HG02943 (cell line): ENCODE data around the gene ZMYND8.

ENCODE experiments used
- ATAC-seq: cut with Tn5 transposase; IDR thresholded peaks from one replicate; pipeline ENCODE4 v1.9.1; 2021; ENCODE audit warnings: mild to moderate bottlenecking, low read depth, moderate library complexity; ENCODE audit not compliant: unreplicated experiment

Gene ZMYND8

GRCh38 chr20:47235853-47236638, 120.5 kb downstream of the ZMYND8 start:
- no peak for ATAC-seq

GRCh38 chr20:47235111-47235510, 121.4 kb downstream of the ZMYND8 start:
- no peak for ATAC-seq

GRCh38 chr20:47233333-47234188, 122.9 kb downstream of the ZMYND8 start:
- ATAC-seq, result no peak

GRCh38 chr20:47232518-47232917, 124.0 kb downstream of the ZMYND8 start:
- ATAC-seq, result no peak

- ATAC-seq, result no peak
These were observed 125.0 kb downstream of the ZMYND8 start for GRCh38 chr20:47231382-47232039.

GRCh38 chr20:47230811-47231256, 125.7 kb downstream of the ZMYND8 start:
- ATAC-seq, result no peak

- ATAC-seq, result no peak
These were observed 127.8 kb downstream of the ZMYND8 start for GRCh38 chr20:47228654-47229053.

- ATAC-seq, result no peak
These were observed 128.9 kb downstream of the ZMYND8 start for GRCh38 chr20:47227576-47227975.

GRCh38 chr20:47227119-47227518, 129.4 kb downstream of the ZMYND8 start:
- ATAC-seq, result no peak

GRCh38 chr20:47225458-47225857, 131.0 kb downstream of the ZMYND8 start:
- no peak for ATAC-seq

- ATAC-seq, result no peak
These were observed 131.6 kb downstream of the ZMYND8 start for GRCh38 chr20:47224857-47225256.

- no peak for ATAC-seq
These were observed 132.2 kb downstream of the ZMYND8 start for GRCh38 chr20:47224300-47224791.

GRCh38 chr20:47223896-47224295, 132.6 kb downstream of the ZMYND8 start:
- no peak for ATAC-seq

GRCh38 chr20:47222468-47223119, 133.9 kb downstream of the ZMYND8 start:
- ATAC-seq, result no peak

- ATAC-seq, result no peak
These were observed 135.4 kb downstream of the ZMYND8 start for GRCh38 chr20:47221036-47221625.

- ATAC-seq, result no peak
These were observed 136.3 kb downstream of the ZMYND8 start for GRCh38 chr20:47220161-47220582.

- no peak for ATAC-seq
These were observed 138.7 kb downstream of the ZMYND8 start for GRCh38 chr20:47217482-47218446.

GRCh38 chr20:47216819-47217410, 139.6 kb downstream of the ZMYND8 start:
- ATAC-seq, result no peak
